Suppressor macrophage (primary cell): ENCODE results near the gene AMT.
"Not testable (repeated sequence)": the region's sequence is repeated elsewhere in the genome, so short reads cannot be mapped to it uniquely, and the experiment has no call there.

Experiments used
- DNase-seq, 4 experiments: peaks; one replicate each; pipeline ENCODE4 v3.0.0-alpha.2; 2020 to 2022

Gene AMT

DNA sequence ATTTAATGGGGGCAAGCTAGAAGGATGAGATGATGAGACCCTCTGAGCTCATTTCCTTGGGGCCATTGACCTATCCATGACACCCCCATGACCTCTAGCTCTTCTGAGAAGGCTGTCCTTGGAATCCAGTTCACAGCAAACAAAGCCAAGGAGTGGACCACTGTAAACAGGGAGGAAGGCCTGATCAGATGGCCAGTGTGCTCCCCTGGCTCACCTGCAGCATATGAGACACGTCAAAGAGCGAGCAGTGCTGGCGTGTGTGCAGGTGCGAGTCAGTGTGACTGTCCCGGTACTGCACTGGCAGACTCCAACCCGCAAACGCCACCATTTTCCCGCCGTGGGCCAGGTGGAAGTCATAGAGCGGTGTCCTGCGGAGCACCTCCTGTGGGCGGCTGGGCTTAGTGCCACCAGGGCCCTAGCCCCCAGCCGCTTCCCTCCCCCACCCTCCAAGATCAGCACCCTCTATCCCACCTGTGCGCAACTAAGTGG, 339 bp downstream of the AMT start:
- no peak for DNase-seq

DNA sequence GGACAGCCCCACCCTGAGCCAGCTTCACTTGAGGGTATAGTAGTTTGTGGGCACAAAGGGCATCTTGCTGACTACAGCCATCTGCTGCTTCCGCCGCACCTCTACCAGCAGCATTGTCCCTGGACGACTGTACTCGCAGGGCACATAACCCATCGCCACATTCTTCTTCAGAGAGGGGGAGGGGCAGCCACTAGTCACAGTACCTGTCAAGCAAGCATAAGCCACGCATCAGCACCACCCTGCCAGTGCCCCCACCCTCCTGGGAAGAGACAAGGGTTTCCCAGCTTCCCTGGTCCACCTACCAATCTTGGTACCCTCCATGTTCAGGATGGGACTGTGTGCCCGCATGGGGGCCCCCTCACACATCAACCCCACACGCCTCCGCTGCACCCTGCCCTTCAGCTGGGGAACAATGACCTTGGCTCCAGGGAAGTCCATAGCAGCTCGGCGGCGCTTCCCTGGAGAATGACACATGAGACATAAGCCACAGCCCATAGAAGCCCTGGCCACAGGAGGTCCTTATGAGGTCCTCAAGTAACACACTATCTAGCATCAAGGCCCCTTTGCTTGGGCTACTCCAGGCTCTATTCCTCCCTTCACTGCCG, 4.7 kb downstream of the AMT start:
- DNase-seq = no peak

DNA sequence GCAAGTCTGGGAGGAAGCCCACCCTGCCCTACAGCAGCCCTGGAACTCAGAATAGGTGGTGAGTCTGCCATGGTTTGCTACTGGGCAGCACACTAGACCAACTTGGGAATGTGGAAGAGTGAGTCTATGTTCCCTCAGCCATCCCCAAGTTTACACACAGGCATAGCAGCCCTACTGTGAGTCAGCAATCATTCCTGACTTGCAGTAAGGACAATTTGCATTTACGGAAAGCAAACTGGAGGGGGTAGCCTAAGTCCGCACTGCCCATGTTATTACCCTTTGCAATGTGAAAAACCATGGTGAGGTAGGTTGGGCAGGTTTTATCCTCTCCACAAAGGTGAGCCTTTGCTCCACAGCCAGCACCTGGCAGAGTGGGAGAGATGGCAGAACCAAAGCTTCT, 5.4 kb downstream of the AMT start:
- DNase-seq = no peak

DNA sequence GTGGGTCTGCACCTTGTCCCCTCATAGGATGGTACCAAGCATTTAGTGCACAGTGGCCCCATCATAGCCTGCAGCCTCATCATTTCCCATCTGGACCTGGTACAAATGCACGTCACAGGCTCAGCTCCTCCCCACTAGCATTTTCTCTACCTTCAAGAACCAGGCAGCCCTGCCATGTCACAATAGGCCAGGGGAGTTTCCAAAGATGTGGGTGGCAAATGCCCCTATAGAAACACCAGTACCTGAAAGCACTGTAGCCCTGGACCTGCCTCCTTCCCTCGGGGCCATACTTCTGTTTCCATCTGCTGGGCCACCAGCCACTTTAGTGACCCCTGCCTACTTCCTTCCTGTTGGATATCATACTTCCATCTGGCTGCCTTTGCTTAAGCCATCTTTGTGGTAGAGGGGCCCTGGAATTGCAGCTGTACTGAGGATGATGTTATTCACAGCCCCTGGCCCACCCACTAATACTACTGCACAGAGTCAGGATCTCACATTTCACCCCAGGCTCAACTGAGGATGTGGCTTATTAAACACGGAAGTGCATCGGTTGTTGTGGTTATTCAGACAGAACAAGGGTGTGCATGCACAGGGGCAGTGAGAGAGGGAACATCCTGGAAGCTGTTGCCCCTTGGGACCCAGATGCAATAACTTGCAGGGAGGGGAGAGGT, 6.2 kb downstream of the AMT start:
- peak; percentile 35 to 62 (median 52) for DNase-seq

DNA sequence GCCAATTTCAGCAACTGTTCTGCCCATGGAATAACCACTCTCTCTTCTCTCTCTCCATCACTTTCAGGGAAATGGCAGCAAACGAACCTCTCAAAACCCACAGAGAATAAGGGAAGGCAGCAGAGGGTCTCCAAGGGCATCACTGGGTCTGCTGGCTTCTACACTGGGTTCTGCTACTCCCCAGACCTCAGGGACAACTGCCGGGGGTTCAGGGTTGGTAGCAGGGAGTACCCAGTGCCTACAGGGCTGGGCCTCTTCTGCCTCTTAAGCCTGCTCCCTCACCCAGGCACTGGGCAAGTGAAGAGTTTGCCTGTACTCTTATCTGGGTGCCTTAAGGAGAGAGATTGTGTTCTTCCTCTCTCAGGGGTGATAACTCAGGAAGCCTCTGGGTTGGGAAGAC, 7.5 kb downstream of the AMT start:
- DNase-seq = no peak

DNA sequence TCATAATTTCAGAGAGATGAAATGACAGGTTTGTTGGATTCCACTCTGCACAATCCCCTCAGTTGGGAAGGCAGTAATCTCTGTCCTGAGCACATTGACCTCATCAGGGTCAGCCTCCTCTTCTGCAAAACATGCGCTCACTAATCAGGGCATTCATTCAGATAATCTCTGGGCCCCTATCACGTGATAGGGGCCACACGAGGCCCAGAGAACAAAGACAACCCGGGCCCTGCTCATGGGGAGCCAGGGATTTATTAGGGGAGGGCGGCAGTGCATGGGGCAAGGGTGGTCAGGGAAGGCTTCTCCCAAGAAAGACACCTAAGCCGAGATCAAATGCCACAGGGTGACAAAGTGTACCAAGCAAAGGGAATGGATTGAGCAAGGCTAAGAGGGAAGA, 8.9 kb downstream of the AMT start:
- DNase-seq = no peak

DNA sequence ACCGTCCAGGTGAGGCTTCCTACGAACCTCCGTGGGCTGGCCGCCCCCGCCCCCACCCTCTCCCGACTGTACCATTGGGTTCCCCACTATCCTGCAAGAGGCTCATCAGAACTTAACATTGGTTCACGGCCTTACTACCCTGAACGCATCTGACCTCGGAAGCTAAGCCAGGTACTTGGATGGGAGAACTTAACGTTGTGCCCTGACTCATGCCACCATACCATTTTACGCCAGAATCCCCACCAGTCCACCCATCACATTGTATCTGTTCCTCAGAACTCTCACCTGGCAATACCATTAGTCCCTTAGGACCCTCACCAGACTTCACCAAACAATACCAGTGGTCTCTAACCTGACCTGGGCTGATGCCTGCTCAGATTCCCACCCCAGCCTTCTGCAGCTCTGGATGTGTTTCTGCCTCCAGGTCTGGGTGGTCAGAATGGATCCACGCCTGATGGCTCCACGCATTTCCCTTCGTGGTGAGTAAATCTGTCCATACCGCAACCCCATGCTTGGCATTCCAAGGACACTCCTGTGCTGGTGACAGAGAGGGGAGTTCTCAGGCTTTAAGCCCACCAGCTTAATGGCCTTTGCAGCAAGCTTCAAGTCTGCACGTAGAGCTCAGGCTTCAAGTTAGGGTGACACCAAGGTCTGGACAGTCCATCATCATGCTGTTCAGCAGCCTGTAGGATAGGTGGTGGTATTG, 9.5 kb downstream of the AMT start:
- no peak for DNase-seq

DNA sequence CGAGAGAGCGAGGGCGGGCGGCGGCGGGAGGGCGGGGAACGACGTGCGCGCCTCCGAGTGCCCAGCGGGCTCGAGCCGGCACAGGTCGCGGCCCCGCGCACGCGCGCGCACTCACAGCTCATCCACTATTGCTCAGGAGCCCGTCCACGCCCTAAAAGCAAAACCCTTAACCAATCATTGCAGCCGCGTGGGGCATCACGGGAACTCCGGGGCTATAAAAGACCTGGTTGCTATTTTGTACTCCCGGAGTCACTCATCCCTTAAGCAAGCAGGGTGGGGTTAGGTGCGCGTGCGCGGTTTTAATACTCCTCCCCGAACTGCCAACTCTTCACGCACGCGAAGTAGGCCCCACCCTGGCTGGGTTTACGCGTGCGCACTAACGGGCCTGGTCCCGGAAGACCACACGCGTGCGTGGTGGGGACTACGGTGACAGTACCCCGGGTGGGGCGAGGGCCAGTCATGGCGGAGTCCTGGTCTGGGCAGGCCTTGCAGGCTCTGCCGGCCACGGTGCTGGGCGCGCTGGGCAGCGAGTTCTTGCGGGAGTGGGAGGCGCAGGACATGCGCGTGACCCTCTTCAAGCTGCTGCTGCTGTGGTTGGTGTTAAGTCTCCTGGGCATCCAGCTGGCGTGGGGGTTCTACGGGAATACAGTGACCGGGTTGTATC, 10.2 kb downstream of the AMT start, which contains the start of the genes RHOA and TCTA:
Gene RHOA, minus strand, starts transcription at position 9 of the 664 bp plus-strand sequence. CDS start 36,387 bp downstream, outside the sequence.
Gene TCTA, plus strand, starts transcription at position 456 of the 664 bp plus-strand sequence. Its CDS starts 4 bp downstream, at position 460.
- peak; percentile 100 for DNase-seq

DNA sequence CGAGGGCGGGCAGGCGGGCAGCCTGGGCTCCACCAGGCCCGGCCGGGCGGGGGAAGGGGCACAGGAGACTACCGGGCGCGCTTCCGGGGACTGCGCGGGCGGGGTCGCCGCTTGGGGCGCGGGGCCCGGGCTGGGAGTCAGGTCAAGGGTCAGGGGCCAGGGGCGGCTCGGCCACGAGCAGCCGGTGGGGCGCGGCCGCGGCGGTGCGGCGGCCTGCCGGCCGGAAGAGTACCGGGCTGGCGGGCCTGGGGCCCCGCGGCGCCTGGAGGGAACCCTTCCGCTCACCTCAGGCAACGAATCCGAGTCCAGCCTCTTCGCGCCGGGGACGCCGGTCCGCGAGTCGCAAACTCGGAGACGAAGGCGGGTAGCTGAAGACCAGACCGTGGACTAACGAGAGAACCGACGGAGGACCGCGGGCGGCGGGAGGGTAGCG, 10.7 kb downstream of the AMT start:
- peak in 3 of 4 experiments; percentile 83 to 92 (median 87) for DNase-seq

DNA sequence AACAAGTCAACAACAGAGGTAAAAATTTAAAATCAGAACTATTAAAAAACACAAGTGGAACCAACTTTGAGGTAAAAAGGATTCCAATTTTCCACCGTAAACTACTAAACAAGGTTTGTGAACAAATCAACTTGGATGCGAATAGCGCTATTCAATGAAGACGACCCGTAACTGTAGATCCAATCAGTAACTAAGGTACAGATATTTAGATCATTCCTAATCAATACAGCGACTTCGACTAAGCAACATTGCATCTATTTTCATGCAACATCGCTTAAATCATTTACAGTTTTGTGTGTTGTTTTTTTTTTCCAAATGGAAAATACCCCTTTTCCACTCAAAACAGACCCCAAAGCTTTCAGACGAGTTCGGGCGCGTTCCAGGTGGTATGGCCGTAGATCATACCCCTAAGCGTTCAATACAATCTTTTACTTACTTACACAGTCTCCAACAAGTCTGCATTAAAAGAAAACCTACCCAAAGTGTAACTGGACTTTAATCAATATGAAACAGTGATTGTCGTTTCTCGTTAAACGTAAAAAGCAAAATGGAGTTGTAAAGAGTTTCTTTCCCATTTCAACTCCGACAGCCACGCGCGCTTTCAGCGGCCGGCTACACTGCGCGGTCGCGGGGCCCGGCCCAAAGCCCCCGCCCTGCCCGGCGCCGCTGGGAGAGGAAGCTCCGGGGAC, 11.3 kb downstream of the AMT start:
- peak in 1 of 4 experiments; percentile 81 for DNase-seq

DNA sequence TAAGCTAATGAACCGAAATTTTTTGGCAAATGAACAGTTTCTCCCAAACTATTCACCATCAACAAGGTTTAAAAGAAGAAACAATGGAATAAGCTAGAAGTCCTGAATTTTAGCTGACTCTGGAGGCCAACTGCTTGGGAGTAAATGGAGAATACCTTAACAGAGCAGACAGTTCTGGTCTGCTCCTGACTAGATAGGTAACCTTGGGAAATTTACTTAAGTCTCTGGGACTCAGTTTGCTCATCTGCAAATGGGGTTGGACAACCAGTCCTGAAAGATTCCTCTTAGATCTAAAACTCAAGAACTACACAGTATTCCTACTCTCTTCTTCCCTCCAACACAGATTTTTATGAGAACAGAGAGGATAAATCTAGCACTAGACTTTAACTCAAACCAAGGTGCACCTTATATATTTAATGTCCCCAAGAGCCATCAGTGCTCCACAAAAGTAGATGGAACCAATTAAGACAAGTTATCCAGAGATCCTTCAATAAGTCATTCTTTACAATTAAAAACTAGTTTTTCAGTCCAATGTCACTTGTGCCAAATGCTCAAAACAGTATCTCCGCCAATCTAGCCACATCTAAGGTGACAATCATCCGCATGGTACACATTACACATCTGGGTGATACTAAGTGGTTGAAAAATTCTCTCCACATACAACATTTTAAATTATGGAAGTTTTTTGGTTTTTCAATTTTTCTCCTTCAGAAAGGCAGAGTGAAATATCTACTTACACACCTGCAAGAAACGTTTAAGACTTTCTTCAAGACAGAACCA, 12.0 kb downstream of the AMT start:
- DNase-seq = no peak

DNA sequence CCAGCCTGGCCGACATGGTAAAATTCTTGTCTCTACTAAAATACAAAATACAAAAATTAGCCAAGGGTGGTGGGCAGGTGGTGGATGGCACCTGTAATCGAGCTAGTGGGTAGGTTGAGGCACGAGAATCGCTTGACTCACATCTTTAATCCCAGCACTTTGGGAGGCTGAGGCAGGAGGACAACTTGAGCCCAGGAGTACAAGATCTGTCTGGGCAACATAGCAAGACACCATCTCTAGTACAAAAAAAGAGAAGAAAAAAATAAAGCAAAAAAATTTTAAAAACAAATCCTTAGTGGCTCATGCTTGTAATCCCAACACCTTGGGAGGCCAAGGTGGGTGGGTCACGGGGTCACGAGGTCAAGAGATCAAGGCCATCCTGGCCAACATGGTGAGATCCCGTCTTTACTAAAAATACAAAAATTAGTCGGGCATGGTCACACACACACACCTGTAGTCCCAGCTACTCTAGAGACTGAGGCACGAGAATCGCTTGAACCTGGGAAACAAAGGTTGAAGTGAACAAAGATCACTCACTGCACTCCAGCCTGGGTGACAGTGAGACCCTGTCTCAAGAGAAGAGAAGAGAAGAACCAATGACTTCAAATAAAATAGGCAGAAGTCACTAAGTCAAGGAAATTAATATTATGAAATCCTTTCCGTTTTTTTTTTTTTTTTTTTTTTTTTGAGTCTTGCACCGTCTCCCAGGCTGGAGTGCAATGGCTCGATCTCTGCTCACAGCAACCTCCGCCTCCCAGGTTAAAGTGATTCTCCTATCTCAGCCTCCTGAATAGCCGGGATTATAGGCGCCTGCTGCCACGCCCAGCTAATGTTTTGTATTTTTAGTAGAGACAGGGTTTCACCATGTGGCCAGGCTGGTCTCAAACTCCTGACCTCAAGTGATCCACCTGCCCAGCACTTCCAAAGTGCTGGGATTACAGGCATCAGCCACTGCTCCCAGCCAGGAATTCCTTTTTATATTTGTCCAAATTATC, 15.4 kb downstream of the AMT start:
- peak in 3 of 4 experiments; percentile 44 to 53 (median 49) for DNase-seq

DNA sequence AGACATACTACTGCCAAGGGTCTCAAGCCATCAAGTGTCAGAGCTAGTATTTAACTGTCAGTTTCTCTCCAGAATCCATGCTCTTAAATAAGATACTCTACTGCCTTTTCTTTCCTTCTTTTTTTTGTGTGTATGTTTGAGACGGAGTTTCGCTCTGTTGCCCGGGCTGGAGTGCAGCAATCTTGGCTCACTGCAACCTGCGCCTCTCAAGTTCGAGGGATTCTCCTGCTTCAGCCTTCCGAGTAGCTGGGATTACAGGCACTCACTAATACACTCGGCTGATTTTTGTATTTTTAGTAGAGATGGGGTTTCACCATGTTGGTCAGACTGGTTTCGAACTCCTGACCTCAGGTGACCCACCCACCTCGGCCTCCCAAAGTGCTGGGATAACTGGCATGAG, 16.7 kb downstream of the AMT start:
- not testable (repeated sequence) for DNase-seq

DNA sequence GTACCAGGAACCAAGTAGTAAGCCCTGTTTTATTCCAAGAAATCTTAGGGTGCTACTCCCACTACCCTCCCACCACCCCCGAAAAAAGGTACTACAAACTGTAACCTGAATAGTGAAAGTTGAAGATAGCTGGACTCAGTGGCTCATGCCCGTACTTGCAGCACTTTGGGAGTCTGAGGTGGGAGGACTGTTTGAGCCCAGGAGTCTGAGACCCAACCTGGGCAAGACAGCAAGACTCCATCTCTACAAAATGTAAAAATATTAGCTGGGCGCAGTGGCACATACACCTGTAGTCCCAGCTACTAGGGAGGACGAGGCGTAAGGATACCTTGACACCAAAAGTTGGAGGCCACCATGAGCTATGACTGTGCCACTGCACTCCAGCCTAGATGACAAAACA, 18.4 kb downstream of the AMT start:
- DNase-seq = no peak

DNA sequence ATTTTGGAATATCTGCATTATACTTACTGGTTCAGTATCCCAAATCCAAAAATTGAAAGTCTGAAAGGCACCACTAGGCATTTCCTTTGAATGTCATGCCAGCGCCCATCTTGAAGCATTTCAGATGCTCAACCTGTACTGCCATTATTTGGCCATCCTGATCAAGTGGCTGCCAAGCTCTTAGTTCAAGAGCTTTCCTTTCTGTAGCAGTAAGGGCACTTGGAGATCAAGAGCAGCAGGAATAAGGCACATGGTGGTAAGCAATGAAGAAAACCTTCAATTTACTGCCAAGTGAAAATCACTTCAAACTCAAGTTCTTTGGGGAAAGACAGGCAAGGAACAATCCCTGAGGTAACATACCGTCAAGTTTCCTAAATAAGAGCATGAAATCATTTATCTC, 20.5 kb downstream of the AMT start:
- no peak for DNase-seq

DNA sequence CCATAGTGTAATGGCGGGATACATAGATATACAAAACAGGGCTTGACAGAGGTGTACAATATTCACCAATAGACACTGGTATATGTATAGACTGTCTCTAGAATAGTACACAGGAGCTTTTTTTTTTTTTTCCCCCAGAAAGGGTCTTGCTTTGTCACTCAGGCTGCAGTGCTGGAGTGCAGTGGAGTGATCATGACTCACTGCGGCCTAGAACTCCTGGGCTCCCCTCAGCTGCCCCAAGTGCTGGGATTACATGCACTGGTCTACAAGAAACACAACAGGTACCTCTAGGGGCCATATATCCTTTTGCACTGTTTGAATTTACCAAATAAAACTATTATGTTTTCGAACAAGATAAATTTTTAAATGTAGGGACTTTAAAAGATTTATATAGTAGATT, 22.8 kb downstream of the AMT start:
- no peak for DNase-seq

DNA sequence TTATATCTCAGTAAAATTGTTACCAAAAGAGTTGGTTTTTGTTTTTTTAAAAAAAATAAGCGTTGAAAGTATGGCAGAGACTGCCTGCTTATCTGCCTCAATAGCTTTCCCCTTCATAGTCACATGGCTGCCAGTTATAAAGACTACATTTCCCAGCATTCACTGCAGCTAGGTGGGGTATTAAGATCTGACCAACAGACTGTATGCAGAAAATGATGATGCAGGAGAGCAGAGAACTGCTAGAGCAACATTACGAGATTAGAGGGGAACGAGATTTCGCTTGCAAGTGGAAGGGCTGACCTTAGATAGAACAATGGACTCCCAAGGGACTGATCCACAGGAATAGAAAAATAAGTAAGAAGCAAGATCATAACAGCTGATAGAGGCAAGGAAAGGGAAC, 24.8 kb downstream of the AMT start:
- peak in 2 of 4 experiments; percentile 38 to 43 for DNase-seq

DNA sequence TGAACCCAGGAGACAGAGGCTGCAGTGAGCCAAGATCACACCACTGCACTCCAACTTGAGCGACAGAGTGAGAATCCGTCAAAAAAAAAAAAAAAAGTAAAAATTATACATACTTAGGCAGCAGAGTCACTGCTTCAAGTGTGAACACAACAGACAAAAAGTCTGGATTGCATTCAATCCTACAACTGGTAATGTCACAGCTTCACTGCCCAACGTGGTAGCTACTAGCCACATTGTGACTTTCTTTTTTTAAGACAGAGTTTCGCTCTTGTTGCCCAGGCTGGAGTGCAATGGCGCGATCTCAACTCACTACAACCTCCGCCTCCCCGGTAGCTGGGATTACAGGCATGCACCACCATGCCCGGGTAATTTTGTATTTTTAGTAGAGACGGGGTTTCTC, 31.0 kb downstream of the AMT start:
- not testable (repeated sequence) for DNase-seq

DNA sequence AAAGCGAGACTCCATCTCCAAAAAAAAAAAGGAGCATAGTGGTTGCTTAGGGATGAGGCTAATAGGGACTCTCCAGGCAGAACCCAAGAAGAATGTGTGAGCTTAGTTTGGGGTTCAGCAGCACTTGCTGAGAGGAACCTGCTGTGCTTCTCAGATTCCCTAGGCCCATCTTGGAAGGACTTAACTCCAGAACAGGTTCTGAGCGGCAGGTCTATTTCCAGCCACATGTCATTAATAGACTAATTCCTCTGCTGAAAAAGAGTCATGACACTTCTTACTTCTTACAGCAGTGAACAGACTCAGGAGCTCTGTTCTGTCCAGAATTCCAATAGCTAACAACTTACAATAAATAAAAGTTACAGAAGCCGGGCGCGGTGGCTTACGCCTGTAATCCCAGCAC, 33.0 kb downstream of the AMT start:
- DNase-seq = no peak

DNA sequence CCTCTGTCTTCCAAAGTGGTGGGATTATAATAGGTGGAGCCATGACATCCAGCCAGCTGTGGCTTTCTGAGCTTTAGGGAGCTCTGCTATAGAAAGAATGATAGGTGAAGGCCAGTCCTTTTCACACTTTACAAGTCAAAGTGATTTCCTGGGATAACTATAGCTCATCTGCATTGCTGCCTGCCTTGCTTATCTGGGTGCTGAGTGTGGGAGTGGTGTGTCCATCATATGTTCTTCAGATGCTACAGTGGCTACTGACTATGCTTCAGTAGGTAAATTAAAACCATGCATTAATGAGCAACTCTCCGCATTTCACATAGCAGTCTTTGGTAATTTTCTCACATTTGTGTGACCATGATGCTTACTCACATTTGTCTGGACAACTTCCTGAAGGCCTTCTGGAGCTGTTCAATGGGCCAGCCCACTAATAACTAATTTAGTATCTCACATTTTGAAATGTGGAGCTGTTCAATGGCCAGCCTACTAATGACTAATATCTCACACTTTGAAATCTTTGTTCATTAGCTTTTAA, 33.9 kb downstream of the AMT start:
- DNase-seq = peak; percentile 19 to 52 (median 32)
